ENCODE results near the gene FRMD4A. TPM values are rescaled to one million over a fixed set of nuclear protein-coding genes. Genes with fewer than 3 reads are reported as not detected.

FRMD4A gene
- total RNA-seq, 1 experiment from 2014 or later, result 19.6 TPM

DNA sequence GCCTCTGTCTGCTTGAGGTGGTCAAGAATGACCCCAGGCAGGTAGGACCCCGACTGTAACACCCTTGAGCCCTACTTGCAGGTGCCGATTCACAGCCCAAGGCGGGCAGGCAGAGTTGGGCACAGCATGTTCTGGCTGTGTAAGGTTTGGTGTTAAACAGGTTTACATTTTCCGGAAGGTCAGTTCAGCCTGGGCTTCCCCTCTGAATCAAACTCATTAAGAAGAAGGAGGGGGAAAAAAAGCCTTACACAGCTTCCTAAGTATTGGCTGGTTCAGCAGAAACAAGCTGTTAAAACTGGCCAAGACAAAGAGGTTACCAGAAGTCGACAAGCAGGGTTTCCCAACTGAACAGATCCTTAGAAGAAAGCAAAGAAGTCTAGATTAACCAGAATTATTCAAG, 611.3 kb downstream of the FRMD4A start:
- no peak overlapping the region for H3K9ac ChIP-seq (ENCODE audit: extremely low read depth, insufficient read length, low read length)
- no peak overlapping the region for H3K4me2 ChIP-seq (ENCODE audit: insufficient read depth, insufficient read length, low read length)
- no peaks in the 10 kb centered on the region for H3K9me3 ChIP-seq (ENCODE audit: control insufficient read depth, low read depth, low read length)
- no peak overlapping the region for H2BK12ac ChIP-seq (ENCODE audit: insufficient read length, low read depth, low read length)
- no peak overlapping the region for H3K56ac ChIP-seq (ENCODE audit: insufficient read length, low read depth, low read length)
- H2BK5ac ChIP-seq (ENCODE audit: insufficient read length, low read length), result no peak overlapping the region
- H2BK120ac ChIP-seq (ENCODE audit: low read depth, low read length, poor library complexity, severe bottlenecking), result no peak overlapping the region
- Mint-ChIP-seq H3K27ac (no peak overlapping the region), H3K27me3 (ENCODE audit: low read depth) (no peaks in the 10 kb centered on the region), H3K4me3 (no peak overlapping the region), H3K9me3 (no peaks in the 10 kb centered on the region; a peak in 1 of 5 replicates), H3K36me3 (ENCODE audit: insufficient read depth in 1 of 3, low read depth in 3 of 3) (peaks cover 0 to 6% (median 0%) of the 10 kb centered on the region in 3 experiments; a peak in 4 of 7 replicates), H3K4me1 (peaks cover 3 to 4% of the 10 kb centered on the region in 2 experiments)
- no peak overlapping the region for H2AFZ ChIP-seq (ENCODE audit: low read length)
- H3K27ac ChIP-seq (ENCODE audit: insufficient read length, low read depth, low read length), result no peak overlapping the region
- no peak overlapping the region for H2AK5ac ChIP-seq (ENCODE audit: insufficient read length, low read length)
- no peaks in the 10 kb centered on the region for H3K79me1 ChIP-seq (ENCODE audit: insufficient read depth, low read depth, low read length, poor library complexity, severe bottlenecking)
- no peak overlapping the region for H3K14ac ChIP-seq (ENCODE audit: insufficient read depth, low read length)
- no peak for DNase-seq
- H2BK20ac ChIP-seq (ENCODE audit: low read depth, low read length, poor library complexity, severe bottlenecking), result no peak overlapping the region
- no peaks in the 10 kb centered on the region for H3K27me3 ChIP-seq (ENCODE audit: insufficient read depth, low read length)
- H4K5ac ChIP-seq (ENCODE audit: insufficient read length, low read depth, low read length), result no peak overlapping the region
- no peak overlapping the region for H3K18ac ChIP-seq (ENCODE audit: insufficient read length, low read depth, low read length)
- no peaks in the 10 kb centered on the region for H3K4me1 ChIP-seq (ENCODE audit: insufficient read depth, low read length)
- H3K23me2 ChIP-seq (ENCODE audit: insufficient read length, low read depth, low read length, poor library complexity, severe bottlenecking), result no peaks in the 10 kb centered on the region
- no peak overlapping the region for H2BK15ac ChIP-seq (ENCODE audit: low read depth, low read length)
- H4K8ac ChIP-seq (replicated peaks; ENCODE audit: insufficient read length, low read depth, low read length), result no peak overlapping the region
- no CpG with 5 or more reads among the region's 5 CpGs for WGBS (ENCODE audit: extremely low coverage, insufficient read length, low lambda C conversion rate)
- no peak overlapping the region for H3K4ac ChIP-seq (ENCODE audit: low read depth, low read length)
- H3K79me2 ChIP-seq (ENCODE audit: insufficient read depth, low read length), result no peaks in the 10 kb centered on the region
- no peaks in the 10 kb centered on the region for H4K20me1 ChIP-seq (ENCODE audit: control insufficient read depth, insufficient read depth, insufficient read length)
- no peak overlapping the region for H4K91ac ChIP-seq (ENCODE audit: insufficient read length, low read depth, low read length)
- H3T11ph ChIP-seq (ENCODE audit: low read length), result no peak overlapping the region
- TF ChIP-seq, protein P1, sequence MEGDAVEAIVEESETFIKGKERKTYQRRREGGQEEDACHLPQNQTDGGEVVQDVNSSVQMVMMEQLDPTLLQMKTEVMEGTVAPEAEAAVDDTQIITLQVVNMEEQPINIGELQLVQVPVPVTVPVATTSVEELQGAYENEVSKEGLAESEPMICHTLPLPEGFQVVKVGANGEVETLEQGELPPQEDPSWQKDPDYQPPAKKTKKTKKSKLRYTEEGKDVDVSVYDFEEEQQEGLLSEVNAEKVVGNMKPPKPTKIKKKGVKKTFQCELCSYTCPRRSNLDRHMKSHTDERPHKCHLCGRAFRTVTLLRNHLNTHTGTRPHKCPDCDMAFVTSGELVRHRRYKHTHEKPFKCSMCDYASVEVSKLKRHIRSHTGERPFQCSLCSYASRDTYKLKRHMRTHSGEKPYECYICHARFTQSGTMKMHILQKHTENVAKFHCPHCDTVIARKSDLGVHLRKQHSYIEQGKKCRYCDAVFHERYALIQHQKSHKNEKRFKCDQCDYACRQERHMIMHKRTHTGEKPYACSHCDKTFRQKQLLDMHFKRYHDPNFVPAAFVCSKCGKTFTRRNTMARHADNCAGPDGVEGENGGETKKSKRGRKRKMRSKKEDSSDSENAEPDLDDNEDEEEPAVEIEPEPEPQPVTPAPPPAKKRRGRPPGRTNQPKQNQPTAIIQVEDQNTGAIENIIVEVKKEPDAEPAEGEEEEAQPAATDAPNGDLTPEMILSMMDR (conservative IDR thresholded peaks at IDR 0.05), result no peak
- no peak overlapping the region for H3K23ac ChIP-seq (ENCODE audit: insufficient read length, low read depth, low read length)

Measured in H9 (cell line).